AG20443 (cell line): Measurements from ENCODE around the gene SNED1.
"Not testable (repeated sequence)": the region's sequence is repeated elsewhere in the genome, so short reads cannot be mapped to it uniquely, and the experiment has no call there.

Experiments
- DNase-seq: peaks from one replicate; pipeline ENCODE4 v3.0.0; 2012; ENCODE audit warnings: low spot score, mixed read lengths

Gene SNED1

GRCh38 chr2:240972636-240973521 lies 25.5 kb upstream of the SNED1 start:
- peak; percentile 89 for DNase-seq

DNA sequence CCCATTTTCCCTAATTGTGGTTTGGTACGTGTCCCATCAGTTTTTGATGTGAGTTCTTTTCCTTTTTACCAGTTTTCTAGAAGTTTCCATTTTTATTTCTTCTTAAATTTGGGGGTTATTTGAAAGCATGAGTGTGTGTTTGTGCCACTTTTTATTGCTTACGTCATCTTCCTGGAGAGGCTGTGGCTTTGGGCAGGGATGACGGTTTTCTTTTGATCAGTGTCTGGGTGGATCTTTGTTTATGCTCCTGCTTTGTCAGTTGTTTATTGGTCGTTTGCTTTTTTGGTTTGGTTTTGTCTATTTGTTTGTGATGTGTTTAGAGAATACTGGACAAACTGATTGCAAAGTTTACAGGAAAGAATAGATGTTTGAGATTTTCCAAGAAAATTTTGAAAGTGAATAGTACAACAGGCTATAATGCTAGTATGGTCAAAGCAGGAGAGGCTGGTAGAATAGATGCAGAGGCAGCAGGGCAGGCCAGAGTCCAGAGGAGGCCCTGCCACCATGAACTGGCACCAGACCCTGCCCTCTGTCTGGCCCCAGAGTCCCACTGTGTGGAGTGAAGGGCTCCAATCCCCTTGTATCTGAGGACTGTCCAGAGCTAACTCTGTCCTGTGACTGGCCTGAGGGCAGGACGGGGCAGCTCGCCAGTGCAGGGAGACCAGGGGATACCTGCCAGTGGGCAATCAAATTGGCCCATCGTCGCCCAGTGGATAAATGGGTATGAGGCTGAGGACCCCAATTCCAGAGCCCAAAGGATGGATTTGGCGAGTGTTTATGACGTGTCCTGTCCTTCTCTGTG lies 23.4 kb upstream of the SNED1 start:
- DNase-seq, result peak; percentile 60

DNA sequence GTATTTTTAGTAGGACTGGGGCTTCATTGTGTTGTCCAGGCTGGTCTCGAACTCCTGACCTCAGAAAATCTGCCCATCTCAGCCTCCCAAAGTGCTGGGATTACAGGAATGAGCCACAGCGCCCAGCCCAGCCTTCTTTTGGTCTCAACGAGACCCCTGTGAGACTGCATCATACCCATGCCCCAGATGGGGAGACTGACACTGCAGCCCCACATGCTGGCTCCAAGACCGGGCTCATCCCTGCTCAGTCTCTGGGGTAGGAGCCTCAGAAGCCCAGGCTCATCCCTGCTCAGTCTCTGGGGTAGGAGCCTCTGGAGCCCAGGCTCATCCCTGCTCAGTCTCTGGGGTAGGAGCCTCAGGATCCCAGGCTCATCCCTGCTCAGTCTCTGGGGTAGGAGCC lies 22.5 kb upstream of the SNED1 start:
- DNase-seq, result not testable (repeated sequence)

GRCh38 chr2:240981280-240981679 lies 17.1 kb upstream of the SNED1 start:
- no peak for DNase-seq

- no peak for DNase-seq
Measured at GRCh38 chr2:240981871-240982800, 16.3 kb upstream of the SNED1 start.

DNA sequence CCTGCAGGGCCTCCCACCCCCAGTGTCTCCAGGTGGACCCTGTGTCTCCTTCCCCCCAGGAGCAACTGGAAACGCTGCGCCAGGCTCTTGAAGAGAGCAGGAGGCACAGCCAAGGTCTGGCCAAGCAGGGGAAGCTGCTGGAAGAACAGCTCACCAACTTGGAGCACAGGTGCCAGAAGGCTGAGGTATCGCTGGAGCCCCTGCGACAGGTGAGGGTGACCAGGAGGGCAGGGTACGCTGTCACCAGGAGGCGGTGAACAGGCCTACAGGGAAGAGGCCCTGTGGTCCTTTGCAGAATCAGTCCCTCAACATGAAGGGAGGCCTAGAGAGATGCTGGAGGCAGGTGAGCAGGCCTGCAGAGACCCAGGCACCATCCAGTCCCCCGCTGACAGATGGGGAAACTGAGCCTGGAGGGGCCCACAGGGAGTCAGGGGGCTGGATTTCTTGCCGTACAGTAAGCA lies 15.6 kb upstream of the SNED1 start:
- no peak for DNase-seq

- no peak for DNase-seq
Measured at GRCh38 chr2:240983361-240983995, 14.9 kb upstream of the SNED1 start.

DNA sequence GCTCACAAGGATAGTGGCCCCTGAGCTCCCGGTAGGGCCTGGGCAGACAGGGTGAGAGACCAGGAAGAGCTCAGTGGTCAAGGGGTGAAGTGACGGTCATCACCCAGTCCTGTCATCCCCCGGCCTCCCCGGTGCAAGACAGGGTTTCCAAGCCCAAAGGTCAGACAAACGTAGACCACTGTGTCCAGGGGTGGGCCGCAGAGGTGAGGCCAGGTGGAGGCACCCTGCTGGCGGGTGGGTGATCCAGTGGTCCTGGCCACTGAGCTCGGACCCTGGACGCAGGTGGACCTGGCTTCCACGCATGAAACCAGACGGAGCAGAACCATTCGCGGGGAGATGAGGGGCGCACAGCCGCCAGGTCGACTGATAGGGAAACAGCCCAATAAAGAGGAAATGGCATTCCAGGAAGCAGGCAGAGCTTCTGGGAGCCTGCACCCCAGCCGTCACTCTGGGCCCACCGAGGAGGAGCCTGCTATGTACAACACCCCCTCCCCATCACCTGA lies 14.4 kb upstream of the SNED1 start:
- no peak for DNase-seq

DNA sequence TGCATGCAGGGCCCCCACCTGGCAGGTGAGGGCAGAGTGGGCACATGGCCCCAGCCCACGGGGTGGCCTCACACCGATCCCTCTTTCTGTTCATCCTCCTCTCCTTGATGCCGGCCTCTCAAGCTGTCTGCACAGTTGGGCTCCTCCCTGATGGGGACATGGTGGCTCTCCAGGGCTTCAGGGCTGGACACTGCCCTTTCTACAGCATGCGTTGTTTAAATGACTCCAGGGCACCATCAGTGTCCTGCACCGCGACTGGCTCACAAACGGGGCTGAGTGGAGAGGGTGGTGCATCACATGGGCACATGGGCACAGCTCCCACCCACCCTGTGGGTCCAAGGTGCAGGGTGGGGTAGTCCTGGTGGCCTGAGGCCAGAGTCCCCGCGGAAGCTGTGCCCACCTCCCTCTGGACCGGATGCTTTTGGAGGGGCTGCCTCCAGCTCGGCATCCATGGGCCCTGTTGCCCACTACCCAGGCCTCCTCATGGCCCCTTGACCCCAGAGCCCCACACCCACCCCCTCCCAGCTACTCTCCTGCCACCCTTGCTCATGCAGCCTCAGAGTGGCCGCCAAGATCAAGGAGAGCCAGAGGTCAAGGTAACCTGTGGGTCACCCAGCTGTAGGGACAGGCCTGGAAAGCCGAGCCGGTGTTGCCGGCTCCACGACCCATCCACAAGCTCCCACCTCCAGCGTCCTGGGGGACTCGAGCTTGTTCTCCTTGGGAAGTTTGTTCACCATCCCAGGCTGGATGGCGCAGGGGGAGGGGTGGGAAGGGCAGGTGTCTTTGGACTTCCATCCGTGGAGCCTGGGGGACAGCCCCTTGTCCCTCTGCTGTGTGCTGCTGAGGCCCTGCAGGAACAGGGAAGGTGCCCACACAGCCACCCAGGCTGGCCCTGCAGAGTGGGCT lies 12.3 kb upstream of the SNED1 start:
- DNase-seq, result no peak

DNA sequence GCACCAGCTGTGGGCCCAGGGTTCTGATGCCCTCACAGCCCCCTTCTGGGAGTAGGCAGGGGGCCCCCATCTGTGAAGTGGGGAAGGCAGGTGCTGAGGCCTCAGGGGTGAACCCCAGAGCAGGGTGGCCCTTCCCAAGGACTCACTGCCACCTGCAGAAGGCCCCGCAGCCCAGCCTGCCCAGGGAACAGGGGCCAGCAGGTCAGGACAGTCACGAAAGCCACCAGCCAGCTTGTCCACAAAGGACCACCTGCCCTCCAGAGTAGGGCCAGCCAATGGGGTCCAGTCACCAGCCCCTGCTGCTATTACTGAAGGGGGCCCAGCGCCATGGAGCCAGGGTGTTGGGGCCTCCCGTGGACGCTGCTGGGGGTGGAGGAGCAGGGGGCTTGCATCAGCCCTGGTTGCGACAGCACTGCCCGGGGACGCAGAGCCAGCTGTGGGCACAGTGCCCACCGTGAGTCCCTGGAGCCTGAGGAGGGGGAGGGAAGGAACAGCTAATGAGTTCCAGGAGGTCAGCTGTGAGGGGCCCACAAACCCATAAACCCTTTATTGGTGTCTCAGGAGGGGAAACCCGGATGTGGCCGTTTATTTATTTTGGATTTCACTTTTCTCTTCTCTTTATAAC lies 11.5 kb upstream of the SNED1 start:
- peak; percentile 66 for DNase-seq

DNA sequence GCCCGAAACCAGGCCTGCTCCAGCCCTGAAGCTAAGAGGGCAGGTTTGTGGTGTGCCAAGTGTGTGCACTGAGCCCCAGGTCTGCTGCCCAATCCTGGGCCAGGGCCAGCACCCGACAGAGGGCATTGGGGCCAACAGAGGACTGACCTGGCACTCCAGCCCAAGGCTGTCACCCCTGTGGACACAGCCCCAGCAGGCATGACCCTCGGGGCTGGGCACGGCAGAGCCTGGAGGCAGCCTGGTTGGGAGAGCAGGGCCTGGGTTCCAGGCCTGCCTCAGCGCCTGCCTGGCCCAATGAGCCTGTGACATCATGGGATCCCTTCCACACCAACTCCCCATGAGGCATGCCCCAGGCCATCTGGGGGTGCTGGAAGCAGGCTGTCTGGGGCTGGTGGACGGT lies 10.8 kb upstream of the SNED1 start:
- no peak for DNase-seq

- DNase-seq, result no peak
Measured at GRCh38 chr2:240988146-240988545, 10.3 kb upstream of the SNED1 start.

DNA sequence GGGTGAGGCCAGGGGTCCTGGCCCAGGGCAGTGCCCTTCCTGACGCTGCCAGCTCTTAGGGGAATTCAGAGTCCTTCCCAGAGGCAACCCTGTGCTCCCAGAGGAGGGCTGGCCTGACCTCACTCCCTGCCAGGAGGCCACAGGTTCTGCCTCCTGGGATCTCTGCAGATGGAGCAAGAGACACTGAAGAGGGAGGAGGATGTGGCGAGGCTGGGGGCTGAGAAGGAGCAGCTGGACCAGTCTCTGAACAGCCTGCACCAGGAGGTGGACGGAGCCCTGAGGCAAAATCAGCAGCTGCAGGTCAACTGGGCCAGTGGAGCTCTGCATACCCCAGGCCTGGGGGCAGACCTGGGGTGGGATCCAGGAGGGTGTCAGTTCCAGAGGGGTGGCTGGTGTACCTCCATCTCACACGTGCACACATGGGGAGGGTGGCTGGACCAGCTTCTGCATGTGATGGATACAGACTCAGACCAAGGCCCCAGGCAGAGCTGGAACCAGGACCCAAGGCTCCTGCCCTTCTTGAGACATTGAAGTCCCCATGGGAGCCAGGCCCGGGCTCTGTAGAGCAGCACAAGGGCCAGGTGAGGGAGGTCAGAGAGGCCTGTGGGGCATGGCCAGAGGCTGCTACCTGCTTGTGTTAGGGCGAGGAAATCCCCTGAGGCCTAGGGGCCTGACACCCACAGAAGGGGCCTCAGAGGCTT lies 9.7 kb upstream of the SNED1 start:
- DNase-seq, result no peak

DNA sequence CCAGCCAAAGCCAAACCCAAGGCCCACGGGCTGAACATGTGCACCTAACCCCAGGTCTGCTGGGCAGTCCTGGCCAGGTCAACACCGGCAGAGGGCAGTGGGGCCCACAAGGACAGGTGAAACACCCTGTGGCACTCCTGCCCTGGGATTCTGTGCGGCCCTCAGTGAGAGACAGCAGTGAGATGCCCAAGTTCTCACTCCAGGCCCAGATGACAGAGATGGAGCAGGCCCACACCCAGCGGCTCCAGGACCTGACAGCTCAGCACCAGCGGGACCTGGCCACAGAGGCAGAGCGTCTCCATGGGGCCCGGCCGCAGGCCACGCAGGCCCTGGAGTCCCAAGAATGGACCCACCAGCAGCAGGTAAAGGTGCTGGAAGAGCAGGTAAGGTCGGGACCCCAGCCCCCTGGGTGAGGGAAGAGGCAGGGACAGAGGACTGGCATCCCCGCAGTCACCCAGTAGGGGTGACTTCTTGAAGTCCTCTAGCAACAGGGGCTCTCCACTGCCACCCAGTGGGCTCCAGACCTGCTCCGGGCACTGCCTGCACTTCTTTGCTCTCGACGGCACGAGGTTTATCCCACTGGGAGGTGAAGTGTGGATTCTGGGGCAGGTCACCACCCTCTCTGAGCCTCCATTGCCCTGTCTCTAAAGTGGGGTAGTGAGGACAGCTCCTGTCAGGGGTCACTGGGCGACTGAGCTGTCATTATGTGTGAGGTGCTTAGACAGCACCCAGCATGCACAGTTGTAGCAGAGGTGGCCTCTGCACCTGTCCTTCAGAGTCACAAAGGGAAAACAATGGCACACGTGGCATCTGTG lies 8.8 kb upstream of the SNED1 start:
- no peak for DNase-seq

GRCh38 chr2:240990266-240990529 lies 8.2 kb upstream of the SNED1 start:
- DNase-seq, result no peak

GRCh38 chr2:240990726-240991377 lies 7.6 kb upstream of the SNED1 start:
- DNase-seq, result no peak

- peak; percentile 90 for DNase-seq
Measured at GRCh38 chr2:240991378-240992263, 6.8 kb upstream of the SNED1 start.
